HG03135 (cell line): ENCODE data around the gene OR2D2.
"Not testable (repeated sequence)": the region's sequence is repeated elsewhere in the genome, so short reads cannot be mapped to it uniquely, and the experiment has no call there.

Experiments used
- ATAC-seq: cut with Tn5 transposase; IDR thresholded peaks from one replicate; pipeline ENCODE4 v1.9.1; 2021; ENCODE audit warnings: mild to moderate bottlenecking, moderate library complexity; ENCODE audit not compliant: unreplicated experiment

The OR2D2 gene

GRCh38 chr11:6882751-6883150, 9.5 kb downstream of the OR2D2 start:
- ATAC-seq: no peak

DNA sequence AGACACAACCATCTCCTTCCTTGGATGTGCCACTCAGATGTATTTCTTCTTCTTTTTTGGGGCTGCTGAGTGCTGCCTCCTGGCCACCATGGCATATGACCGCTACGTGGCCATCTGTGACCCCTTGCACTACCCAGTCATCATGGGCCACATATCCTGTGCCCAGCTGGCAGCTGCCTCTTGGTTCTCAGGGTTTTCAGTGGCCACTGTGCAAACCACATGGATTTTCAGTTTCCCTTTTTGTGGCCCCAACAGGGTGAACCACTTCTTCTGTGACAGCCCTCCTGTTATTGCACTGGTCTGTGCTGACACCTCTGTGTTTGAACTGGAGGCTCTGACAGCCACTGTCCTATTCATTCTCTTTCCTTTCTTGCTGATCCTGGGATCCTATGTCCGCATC, 15.4 kb downstream of the OR2D2 start:
- no peak for ATAC-seq

GRCh38 chr11:6876325-6876724, 16.0 kb downstream of the OR2D2 start, which contains the start of gene OR10A4:
OR10A4 (plus strand) TSS chr11:6876625; CDS start chr11:6876648, 23 bp downstream.
- no peak for ATAC-seq

GRCh38 chr11:6875761-6876160, 16.5 kb downstream of the OR2D2 start:
- ATAC-seq: no peak

- ATAC-seq: no peak
Observed at GRCh38 chr11:6871278-6871677, 21.0 kb downstream of the OR2D2 start.

DNA sequence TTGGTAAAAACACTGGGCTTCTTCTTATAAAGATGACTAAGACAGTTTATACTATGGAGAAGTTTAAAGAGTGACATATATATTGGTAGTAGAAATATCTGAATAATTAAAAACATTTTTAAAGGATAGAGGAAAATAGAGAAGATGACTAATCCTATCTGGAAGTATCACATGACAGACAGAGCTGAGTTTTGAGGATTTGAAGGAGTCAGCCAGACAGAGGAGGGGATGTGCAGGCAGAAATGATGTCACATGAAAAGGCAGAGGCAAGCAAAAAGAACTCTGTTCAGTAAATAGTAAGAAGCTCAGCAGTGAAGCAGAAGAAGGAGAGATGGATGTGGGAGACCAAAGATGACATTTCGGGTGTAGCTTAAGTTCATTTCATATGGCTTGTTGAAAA, 27.9 kb downstream of the OR2D2 start:
- ATAC-seq: no peak

- no peak for ATAC-seq
Observed at GRCh38 chr11:6862961-6863360, 29.3 kb downstream of the OR2D2 start, which contains the start of gene OR10A2. OR10A2 (plus strand) TSS chr11:6863057; CDS start chr11:6869755, 6,698 bp downstream.

- ATAC-seq: peak; percentile 55
Observed at GRCh38 chr11:6856871-6857270, 35.4 kb downstream of the OR2D2 start.

GRCh38 chr11:6855971-6856541, 36.2 kb downstream of the OR2D2 start:
- no peak for ATAC-seq

DNA sequence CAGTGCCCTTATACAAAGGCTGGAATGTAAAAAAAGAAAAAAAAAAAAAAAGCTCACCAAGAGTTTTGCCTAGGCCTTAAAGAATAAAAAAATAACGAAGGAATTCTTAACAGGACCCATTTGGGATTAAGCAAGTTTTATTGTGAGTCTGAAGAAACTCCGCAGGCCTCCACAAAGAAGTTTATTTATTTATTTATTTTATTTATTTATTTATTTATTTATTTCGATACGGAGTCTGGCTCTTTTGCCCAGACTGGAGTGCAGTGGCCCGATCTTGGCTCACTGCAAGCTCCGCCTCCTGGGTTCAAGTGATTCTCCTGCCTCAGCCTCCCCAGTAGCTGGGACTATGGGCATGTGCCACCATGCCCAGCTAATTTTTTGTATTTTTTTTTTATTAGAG, 37.5 kb downstream of the OR2D2 start:
- not testable (repeated sequence) for ATAC-seq

GRCh38 chr11:6850526-6850925, 41.8 kb downstream of the OR2D2 start:
- no peak for ATAC-seq

GRCh38 chr11:6845383-6845782, 46.9 kb downstream of the OR2D2 start, which contains the start of gene OR10A5:
OR10A5 (plus strand) TSS chr11:6845683; CDS start chr11:6845683, 0 bp downstream.
- ATAC-seq: no peak

GRCh38 chr11:6844356-6844755, 47.9 kb downstream of the OR2D2 start:
- no peak for ATAC-seq

- ATAC-seq: no peak
Observed at GRCh38 chr11:6843670-6844069, 48.6 kb downstream of the OR2D2 start.

- no peak for ATAC-seq
Observed at GRCh38 chr11:6841694-6842093, 50.6 kb downstream of the OR2D2 start.
